ENCODE results near the gene PPIA.
A peak's percentile ranks its signal among the peaks of the same experiment; 100 is the strongest.

The PPIA gene

GRCh38 chr7:44847509-44847919, 51.0 kb downstream of the PPIA start:
- peak overlapping the region; percentile 99 for H3K27ac ChIP-seq
- H3K36me3 ChIP-seq: no peaks in the 10 kb centered on the region

GRCh38 chr7:44847920-44848634, 51.6 kb downstream of the PPIA start, which contains the start of gene H2AZ2:
Gene H2AZ2 (minus strand): TSS chr7:44848087. CDS start chr7:44847971, 116 bp downstream.
- Histone ChIP-seq H3K27ac (peak within 1 kb of the TSS; percentile 99), H3K27me3 (no peaks in the 10 kb centered on the region), H3K4me1 (ENCODE audit: control insufficient read depth in 1 of 2, insufficient read depth in 1 of 2, low read depth in 1 of 2, low read length in 1 of 2) (peaks cover 63 to 64% of the 10 kb centered on the region in 2 experiments), H3K36me3 (no peaks in the 10 kb centered on the region), H3K4me3 (ENCODE audit: low read depth in 1 of 2, low read length in 1 of 2) (peak within 1 kb of the TSS; percentile 87 to 93), H3K9me3 (no peaks in the 10 kb centered on the region)
- peak; percentile 76 for TF ChIP-seq CTCF (IDR thresholded peaks at IDR 0.05)

More at GRCh38 chr7:44847509-44847919, 51.0 kb downstream of the PPIA start:
- peak; percentile 94 for TF ChIP-seq CTCF (IDR thresholded peaks at IDR 0.05)
- H3K9me3 ChIP-seq: no peaks in the 10 kb centered on the region
- no peaks in the 10 kb centered on the region for H3K27me3 ChIP-seq
- H3K4me3 ChIP-seq (ENCODE audit: low read depth in 1 of 2, low read length in 1 of 2): peak overlapping the region; percentile 87 to 93
- H3K4me1 ChIP-seq (ENCODE audit: control insufficient read depth in 1 of 2, insufficient read depth in 1 of 2, low read depth in 1 of 2, low read length in 1 of 2): peaks cover 66 to 70% of the 10 kb centered on the region in 2 experiments

- Histone ChIP-seq H3K4me1 (ENCODE audit: control insufficient read depth in 1 of 2, insufficient read depth in 1 of 2, low read depth in 1 of 2, low read length in 1 of 2) (peaks cover 55 to 57% of the 10 kb centered on the region in 2 experiments), H3K27ac (peak overlapping the region; percentile 99), H3K9me3 (no peaks in the 10 kb centered on the region), H3K4me3 (ENCODE audit: low read depth in 1 of 2, low read length in 1 of 2) (no peak overlapping the region), H3K36me3 (no peaks in the 10 kb centered on the region), H3K27me3 (no peaks in the 10 kb centered on the region)
- no peak for TF ChIP-seq CTCF (IDR thresholded peaks at IDR 0.05)
Observed at GRCh38 chr7:44849259-44849884, 52.9 kb downstream of the PPIA start.

GRCh38 chr7:44849885-44850544, 53.5 kb downstream of the PPIA start:
- no peaks in the 10 kb centered on the region for H3K36me3 ChIP-seq
- H3K27me3 ChIP-seq: no peaks in the 10 kb centered on the region
- no peak overlapping the region for H3K4me3 ChIP-seq (ENCODE audit: low read depth in 1 of 2, low read length in 1 of 2)
- no peak for TF ChIP-seq CTCF (IDR thresholded peaks at IDR 0.05)
- H3K4me1 ChIP-seq (ENCODE audit: control insufficient read depth in 1 of 2, insufficient read depth in 1 of 2, low read depth in 1 of 2, low read length in 1 of 2): peaks cover 50 to 52% of the 10 kb centered on the region in 2 experiments
- H3K27ac ChIP-seq: peak overlapping the region; percentile 99
- H3K9me3 ChIP-seq: no peaks in the 10 kb centered on the region

GRCh38 chr7:44852590-44852989, 56.1 kb downstream of the PPIA start:
- Histone ChIP-seq H3K4me3 (ENCODE audit: low read depth in 1 of 2, low read length in 1 of 2) (no peak overlapping the region), H3K36me3 (no peaks in the 10 kb centered on the region), H3K27me3 (no peaks in the 10 kb centered on the region), H3K9me3 (no peaks in the 10 kb centered on the region), H3K4me1 (ENCODE audit: control insufficient read depth in 1 of 2, insufficient read depth in 1 of 2, low read depth in 1 of 2, low read length in 1 of 2) (peaks cover 29 to 32% of the 10 kb centered on the region in 2 experiments), H3K27ac (no peak overlapping the region)
- TF ChIP-seq CTCF (IDR thresholded peaks at IDR 0.05): no peak
